Measurements from ENCODE around the gene PMVK.

DNA sequence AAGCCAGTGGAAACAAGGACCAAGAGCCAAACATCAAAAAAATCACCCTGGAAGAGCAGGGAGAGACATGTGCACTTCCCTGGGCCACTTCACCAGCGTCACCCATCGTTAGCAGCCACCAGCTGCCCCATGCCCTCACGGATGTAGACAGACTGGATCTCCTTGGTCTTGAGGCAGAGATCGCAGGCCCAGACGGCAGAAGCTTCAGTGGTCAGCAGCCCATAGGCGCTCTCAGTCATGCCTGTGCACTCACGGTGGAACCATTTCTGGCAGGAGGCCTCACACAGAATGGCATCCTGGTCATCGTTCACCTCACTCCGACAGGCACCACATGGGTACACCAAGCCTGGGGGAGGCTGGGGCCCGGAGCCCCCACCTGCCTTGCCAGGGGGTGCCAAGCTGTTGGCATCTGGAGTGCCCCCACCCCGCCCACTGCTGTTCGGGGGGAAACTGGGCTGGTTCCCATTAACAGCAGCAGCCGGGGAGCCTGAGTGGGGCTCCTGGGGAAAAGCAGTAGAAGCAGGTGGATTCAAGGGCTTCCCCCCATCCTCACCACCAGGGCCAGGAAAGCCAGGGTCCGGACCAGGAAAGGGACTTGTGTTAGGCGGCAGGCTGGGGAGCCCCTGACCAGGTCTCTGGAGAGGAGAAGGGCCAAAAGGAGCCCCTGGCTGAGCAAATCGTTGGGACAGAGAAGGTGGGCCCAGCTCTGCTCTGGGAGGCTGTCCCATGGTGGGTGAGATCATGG, 22.3 kb upstream of the PMVK start:
- no peak for TF ChIP-seq POLR2A (IDR thresholded peaks at IDR 0.05; ENCODE audit: extremely low read depth, insufficient read length)
- TF ChIP-seq, protein P1, sequence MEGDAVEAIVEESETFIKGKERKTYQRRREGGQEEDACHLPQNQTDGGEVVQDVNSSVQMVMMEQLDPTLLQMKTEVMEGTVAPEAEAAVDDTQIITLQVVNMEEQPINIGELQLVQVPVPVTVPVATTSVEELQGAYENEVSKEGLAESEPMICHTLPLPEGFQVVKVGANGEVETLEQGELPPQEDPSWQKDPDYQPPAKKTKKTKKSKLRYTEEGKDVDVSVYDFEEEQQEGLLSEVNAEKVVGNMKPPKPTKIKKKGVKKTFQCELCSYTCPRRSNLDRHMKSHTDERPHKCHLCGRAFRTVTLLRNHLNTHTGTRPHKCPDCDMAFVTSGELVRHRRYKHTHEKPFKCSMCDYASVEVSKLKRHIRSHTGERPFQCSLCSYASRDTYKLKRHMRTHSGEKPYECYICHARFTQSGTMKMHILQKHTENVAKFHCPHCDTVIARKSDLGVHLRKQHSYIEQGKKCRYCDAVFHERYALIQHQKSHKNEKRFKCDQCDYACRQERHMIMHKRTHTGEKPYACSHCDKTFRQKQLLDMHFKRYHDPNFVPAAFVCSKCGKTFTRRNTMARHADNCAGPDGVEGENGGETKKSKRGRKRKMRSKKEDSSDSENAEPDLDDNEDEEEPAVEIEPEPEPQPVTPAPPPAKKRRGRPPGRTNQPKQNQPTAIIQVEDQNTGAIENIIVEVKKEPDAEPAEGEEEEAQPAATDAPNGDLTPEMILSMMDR (IDR thresholded peaks at IDR 0.05; ENCODE audit: low read depth, low read length): no peak
- no peak for TF ChIP-seq MYC (IDR thresholded peaks at IDR 0.05; ENCODE audit: low read depth, low read length)
